Measurements from ENCODE around the gene OTOF.

DNA sequence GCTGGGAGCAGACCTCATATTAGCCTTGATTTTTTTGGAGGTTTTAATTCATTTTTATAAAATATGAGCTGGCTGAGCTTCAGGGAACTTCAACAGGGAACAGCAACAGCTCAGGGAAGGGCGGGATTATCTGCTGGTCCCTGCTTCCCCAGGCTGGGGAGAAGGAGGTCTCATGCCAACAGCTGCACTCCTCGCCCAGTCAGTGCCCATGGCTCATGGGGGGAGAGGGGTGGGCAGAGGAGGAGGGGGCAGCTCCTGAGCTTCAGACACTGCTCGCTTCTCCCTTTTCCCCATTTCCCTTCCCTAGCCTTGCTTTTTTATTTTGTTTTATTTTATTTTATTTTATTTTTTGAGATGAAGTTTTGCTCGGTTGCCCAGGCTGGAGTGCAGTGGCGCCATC, 442 bp upstream of the OTOF start:
- TF ChIP-seq, protein P1, sequence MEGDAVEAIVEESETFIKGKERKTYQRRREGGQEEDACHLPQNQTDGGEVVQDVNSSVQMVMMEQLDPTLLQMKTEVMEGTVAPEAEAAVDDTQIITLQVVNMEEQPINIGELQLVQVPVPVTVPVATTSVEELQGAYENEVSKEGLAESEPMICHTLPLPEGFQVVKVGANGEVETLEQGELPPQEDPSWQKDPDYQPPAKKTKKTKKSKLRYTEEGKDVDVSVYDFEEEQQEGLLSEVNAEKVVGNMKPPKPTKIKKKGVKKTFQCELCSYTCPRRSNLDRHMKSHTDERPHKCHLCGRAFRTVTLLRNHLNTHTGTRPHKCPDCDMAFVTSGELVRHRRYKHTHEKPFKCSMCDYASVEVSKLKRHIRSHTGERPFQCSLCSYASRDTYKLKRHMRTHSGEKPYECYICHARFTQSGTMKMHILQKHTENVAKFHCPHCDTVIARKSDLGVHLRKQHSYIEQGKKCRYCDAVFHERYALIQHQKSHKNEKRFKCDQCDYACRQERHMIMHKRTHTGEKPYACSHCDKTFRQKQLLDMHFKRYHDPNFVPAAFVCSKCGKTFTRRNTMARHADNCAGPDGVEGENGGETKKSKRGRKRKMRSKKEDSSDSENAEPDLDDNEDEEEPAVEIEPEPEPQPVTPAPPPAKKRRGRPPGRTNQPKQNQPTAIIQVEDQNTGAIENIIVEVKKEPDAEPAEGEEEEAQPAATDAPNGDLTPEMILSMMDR (conservative IDR thresholded peaks at IDR 0.05 in 1 of 2, IDR thresholded peaks at IDR 0.05 in 1 of 2; ENCODE audit: low read depth in 1 of 2, low read length in 2 of 2), result no peak
- TF ChIP-seq EZH2 (IDR thresholded peaks at IDR 0.05; ENCODE audit: low read length, missing control alignments), result no peak
